NOMO-1 (cell line): ENCODE results near the gene WHAMM.
"Not testable (repeated sequence)": the region's sequence is repeated elsewhere in the genome, so short reads cannot be mapped to it uniquely, and the experiment has no call there.

Experiments used
- DNase-seq, 2 experiments: peaks; one replicate each; lab custom pipeline; 2025; ENCODE audit not compliant: unreplicated experiment in 2 of 2; lab: John Stamatoyannopoulos, UW

WHAMM gene

GRCh38 chr15:82809308-82810060 lies at the start of gene WHAMM:
WHAMM (plus strand) TSS chr15:82809628; CDS start chr15:82809727, 99 bp downstream.
- peak; percentile 92 to 95 for DNase-seq

- no peak for DNase-seq
These were observed 45.9 kb upstream of the WHAMM start for GRCh38 chr15:82763361-82764116.

- DNase-seq = no peak
These were observed 45.3 kb upstream of the WHAMM start for GRCh38 chr15:82764117-82764490.

- no peak for DNase-seq
These were observed 44.7 kb upstream of the WHAMM start for GRCh38 chr15:82764740-82765139.

- DNase-seq = not testable (repeated sequence)
These were observed 43.2 kb upstream of the WHAMM start for GRCh38 chr15:82766201-82766600.

- no peak for DNase-seq
These were observed 42.1 kb upstream of the WHAMM start for GRCh38 chr15:82767163-82767829.

- DNase-seq = no peak
These were observed 40.9 kb upstream of the WHAMM start for GRCh38 chr15:82768414-82769054.

- no peak for DNase-seq
These were observed 37.4 kb upstream of the WHAMM start for GRCh38 chr15:82771789-82772607.

- peak; percentile 5 to 60 for DNase-seq
These were observed 34.9 kb upstream of the WHAMM start for GRCh38 chr15:82774496-82774895.

- no peak for DNase-seq
These were observed 30.7 kb upstream of the WHAMM start for GRCh38 chr15:82778755-82779154.

- no peak for DNase-seq
These were observed 28.1 kb upstream of the WHAMM start for GRCh38 chr15:82781349-82781748.

GRCh38 chr15:82788496-82788895 lies 20.9 kb upstream of the WHAMM start:
- no peak for DNase-seq

GRCh38 chr15:82789491-82789890 lies 19.9 kb upstream of the WHAMM start:
- DNase-seq = no peak

GRCh38 chr15:82790321-82790720 lies 19.1 kb upstream of the WHAMM start:
- no peak for DNase-seq

- no peak for DNase-seq
These were observed 17.4 kb upstream of the WHAMM start for GRCh38 chr15:82792068-82792467.

GRCh38 chr15:82793737-82794136 lies 15.7 kb upstream of the WHAMM start:
- no peak for DNase-seq

- no peak for DNase-seq
These were observed 11.3 kb upstream of the WHAMM start for GRCh38 chr15:82798104-82798503.

- DNase-seq = no peak
These were observed 10.8 kb upstream of the WHAMM start for GRCh38 chr15:82798531-82799166.

GRCh38 chr15:82799183-82799841 lies 10.1 kb upstream of the WHAMM start:
- DNase-seq = no peak
